Suprapubic skin (tissue), 4 donors: Measurements from ENCODE around the gene PTPRN2. TPM values are rescaled to one million over a fixed set of nuclear protein-coding genes. Genes with fewer than 3 reads are reported as not detected.

ENCODE experiments used
- DNase-seq, 2 donors: peaks; one replicate each; pipeline ENCODE4 v3.0.0-alpha.2; 2019; ENCODE audit warnings: low spot score in 2 of 2
- H3K27ac ChIP-seq: fragments of 200-600 bp; sonication (generic); one replicate; pipeline ENCODE4 v1.5.1; 2019
- H3K27me3 ChIP-seq: fragments of 200-600 bp; sonication (generic); one replicate; pipeline ENCODE4 v1.5.1; 2019
- H3K36me3 ChIP-seq: fragments of 200-600 bp; sonication (generic); one replicate; pipeline ENCODE4 v1.5.1; 2019
- H3K4me1 ChIP-seq: fragments of 200-600 bp; sonication (generic); one replicate; pipeline ENCODE4 v1.5.1; 2019
- H3K4me3 ChIP-seq: fragments of 200-600 bp; sonication (generic); one replicate; pipeline ENCODE4 v1.5.1; 2019; ENCODE audit warnings: mild to moderate bottlenecking
- H3K9me3 ChIP-seq: fragments of 200-600 bp; sonication (generic); one replicate; pipeline ENCODE4 v1.5.1; 2019
- EP300 ChIP-seq: sonication (generic); formaldehyde crosslinking; IDR thresholded peaks from one replicate; pipeline ENCODE4 v1.6.1; 2017; ENCODE audit warnings: antibody characterized with exemption
- POLR2A ChIP-seq, 2 donors: fragments of 450-650 bp; IDR thresholded peaks; one replicate each; pipeline ENCODE4 v1.6.1; 2017; ENCODE audit warnings: antibody characterized with exemption in 2 of 2, mild to moderate bottlenecking in 2 of 2, moderate library complexity in 2 of 2
- POLR2AphosphoS5 ChIP-seq, 3 donors: sonication (generic); formaldehyde crosslinking; IDR thresholded peaks; one replicate each; pipeline ENCODE4 v1.6.1; 2017; ENCODE audit warnings: antibody characterized with exemption in 3 of 3
- WGBS: methylation state at CpG from one replicate; pipeline ENCODE4 v1.1.5; 2018; 5-methylcytosine and 5-hydroxymethylcytosine counted together
- total RNA-seq, 4 donors: library from RNA; depleted of rRNA; stranded (reverse); fragments of >200 nt; gene quantifications; one replicate each; pipeline ENCODE4 v1.1.0, GENCODE V29; 2016
- TF ChIP-seq, protein P1 (sequence below), 2 donors: fragments of 200-600 bp in 1 of 2; fragments of 450-650 bp in 1 of 2; sonication (generic) in 1 of 2; IDR thresholded peaks; one replicate each; pipeline ENCODE4 v1.5.1; 2016 to 2019; ENCODE audit warnings: antibody characterized with exemption in 2 of 2, mild to moderate bottlenecking in 1 of 2, moderate library complexity in 1 of 2

PTPRN2 gene
- total RNA-seq, 4 donors from 2014 or later: 0.23 to 1.8 (median 1.3) TPM

DNA sequence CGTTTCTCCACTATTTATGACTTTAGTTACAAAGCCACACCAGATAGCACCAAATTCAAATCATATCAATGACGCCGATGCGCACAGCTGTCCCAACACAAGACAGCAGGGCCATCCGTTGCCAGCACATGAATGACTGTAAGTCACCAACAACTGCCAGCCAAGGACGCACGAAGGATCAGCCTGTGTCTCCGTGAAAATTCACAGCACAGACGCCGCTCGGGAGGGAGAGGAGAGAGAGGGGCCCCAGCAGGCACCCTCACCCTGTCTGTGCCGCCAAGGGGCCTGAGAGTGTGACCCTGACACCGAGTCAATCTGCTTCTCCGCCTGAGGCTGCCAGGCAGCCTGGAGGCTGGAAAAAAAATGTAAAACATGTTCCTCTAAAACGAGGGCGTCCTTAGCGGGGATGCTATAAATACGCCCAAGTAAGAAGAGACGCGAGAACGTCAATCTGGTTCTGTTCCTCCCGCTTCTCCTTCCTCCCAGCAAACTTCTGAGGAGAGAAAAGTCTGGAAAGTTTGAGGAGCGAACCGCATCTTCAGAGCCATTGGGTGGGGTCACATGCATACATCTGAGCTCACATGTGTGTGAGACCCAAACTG lies 111.2 kb downstream of the PTPRN2 start:
- no peak for DNase-seq
- 55% methylated on average over 24 of the region's 24 CpGs for WGBS

DNA sequence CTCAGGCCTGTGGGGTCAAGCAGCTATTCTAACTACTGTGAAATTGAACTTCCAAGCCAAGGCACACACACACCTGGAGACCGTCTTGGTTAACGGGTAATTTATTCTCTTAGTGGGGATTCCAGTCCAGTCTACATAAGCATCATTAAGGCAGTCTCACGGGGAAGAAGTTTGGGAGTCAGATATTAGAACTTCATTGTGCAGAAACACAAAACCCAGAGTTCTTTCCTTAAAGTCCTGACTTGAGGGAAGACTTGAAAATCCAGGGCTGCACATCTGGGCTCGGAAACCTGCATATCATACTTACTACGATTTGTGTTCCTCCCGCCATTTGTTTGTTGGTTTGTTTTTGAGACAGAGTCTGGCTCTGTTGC lies 112.0 kb downstream of the PTPRN2 start:
- Histone ChIP-seq H3K4me3 (no peak overlapping the region), H3K27ac (no peak overlapping the region), H3K27me3 (peaks cover 7% of the 10 kb centered on the region), H3K9me3 (no peaks in the 10 kb centered on the region), H3K4me1 (no peaks in the 10 kb centered on the region), H3K36me3 (no peaks in the 10 kb centered on the region)
- TF ChIP-seq, protein P1, sequence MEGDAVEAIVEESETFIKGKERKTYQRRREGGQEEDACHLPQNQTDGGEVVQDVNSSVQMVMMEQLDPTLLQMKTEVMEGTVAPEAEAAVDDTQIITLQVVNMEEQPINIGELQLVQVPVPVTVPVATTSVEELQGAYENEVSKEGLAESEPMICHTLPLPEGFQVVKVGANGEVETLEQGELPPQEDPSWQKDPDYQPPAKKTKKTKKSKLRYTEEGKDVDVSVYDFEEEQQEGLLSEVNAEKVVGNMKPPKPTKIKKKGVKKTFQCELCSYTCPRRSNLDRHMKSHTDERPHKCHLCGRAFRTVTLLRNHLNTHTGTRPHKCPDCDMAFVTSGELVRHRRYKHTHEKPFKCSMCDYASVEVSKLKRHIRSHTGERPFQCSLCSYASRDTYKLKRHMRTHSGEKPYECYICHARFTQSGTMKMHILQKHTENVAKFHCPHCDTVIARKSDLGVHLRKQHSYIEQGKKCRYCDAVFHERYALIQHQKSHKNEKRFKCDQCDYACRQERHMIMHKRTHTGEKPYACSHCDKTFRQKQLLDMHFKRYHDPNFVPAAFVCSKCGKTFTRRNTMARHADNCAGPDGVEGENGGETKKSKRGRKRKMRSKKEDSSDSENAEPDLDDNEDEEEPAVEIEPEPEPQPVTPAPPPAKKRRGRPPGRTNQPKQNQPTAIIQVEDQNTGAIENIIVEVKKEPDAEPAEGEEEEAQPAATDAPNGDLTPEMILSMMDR (IDR thresholded peaks at IDR 0.05): no peak
- TF ChIP-seq POLR2A (IDR thresholded peaks at IDR 0.05) (no peak), EP300 (no peak), POLR2AphosphoS5 (IDR thresholded peaks at IDR 0.05) (no peak)
- DNase-seq: no peak
- WGBS: 93% methylated on average over 6 of the region's 6 CpGs

More for the DNA sequence above, 111.2 kb downstream of the PTPRN2 start:
- TF ChIP-seq, protein P1 (IDR thresholded peaks at IDR 0.05): no peak
- TF ChIP-seq POLR2AphosphoS5 (IDR thresholded peaks at IDR 0.05) (no peak), POLR2A (IDR thresholded peaks at IDR 0.05) (no peak), EP300 (no peak)
- Histone ChIP-seq H3K9me3 (no peaks in the 10 kb centered on the region), H3K27me3 (peaks cover 7% of the 10 kb centered on the region), H3K36me3 (no peaks in the 10 kb centered on the region), H3K4me3 (no peak overlapping the region), H3K27ac (no peak overlapping the region), H3K4me1 (no peaks in the 10 kb centered on the region)

DNA sequence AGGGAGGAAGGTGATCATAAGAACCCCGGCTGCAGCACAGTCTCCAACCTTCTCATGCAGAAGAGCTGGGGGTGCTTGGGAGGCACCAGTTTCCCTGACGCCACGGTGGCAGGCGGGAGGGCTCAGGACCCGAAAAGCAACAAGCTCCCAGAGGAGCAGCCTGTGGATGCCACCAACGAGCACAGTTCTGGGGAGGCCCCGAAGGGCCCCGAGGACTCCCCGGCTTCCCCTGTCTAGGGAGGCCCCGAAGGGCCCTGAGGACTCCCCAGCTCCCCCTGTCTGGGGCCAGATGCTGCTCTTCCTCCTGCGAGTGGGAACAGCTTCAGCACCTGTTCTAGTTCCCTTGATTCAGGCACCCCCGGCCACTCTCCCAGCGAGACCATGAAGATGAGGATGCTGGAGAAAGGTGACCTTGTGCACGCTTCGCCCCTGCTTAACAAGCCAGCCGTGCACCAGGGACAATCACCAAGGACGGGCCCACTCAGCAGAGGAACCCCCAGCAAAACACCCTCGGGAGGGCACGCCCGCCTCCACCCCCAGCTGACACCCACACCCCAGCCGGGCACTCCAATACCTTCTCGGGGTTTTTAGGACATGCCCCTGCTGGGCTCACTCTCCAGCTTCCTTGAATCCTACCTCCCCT lies 112.5 kb downstream of the PTPRN2 start:
- Histone ChIP-seq H3K4me1 (no peaks in the 10 kb centered on the region), H3K27me3 (peaks cover 7% of the 10 kb centered on the region), H3K4me3 (no peak overlapping the region), H3K36me3 (no peaks in the 10 kb centered on the region), H3K27ac (no peak overlapping the region), H3K9me3 (no peaks in the 10 kb centered on the region)
- WGBS: 86% methylated on average over 7 of the region's 22 CpGs
- no peak for DNase-seq
- TF ChIP-seq EP300 (no peak), POLR2A (IDR thresholded peaks at IDR 0.05) (no peak), POLR2AphosphoS5 (IDR thresholded peaks at IDR 0.05) (no peak)
- TF ChIP-seq, protein P1 (IDR thresholded peaks at IDR 0.05): no peak

DNA sequence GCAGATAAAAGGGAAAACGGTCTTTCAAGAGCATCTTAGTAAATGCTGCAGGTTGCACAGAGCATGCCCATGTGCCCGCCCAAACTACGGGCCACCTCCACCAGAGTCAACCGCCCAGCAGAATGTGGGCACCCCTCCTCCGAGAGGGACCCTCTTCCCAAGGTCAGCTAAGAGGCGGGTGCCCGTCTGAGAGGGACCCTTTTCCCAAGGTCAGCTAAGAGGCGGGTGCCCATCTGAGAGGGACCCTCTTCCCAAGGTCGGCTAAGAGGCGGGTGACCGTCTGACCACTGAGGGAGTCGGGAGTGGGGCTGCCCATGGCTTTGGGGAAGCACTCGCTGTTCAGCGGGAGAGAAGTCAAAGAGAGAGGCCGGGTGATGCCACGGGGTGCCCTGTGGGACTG lies 113.1 kb downstream of the PTPRN2 start:
- TF ChIP-seq, protein P1 (IDR thresholded peaks at IDR 0.05): no peak
- no peak for TF ChIP-seq POLR2AphosphoS5 (IDR thresholded peaks at IDR 0.05)
- TF ChIP-seq POLR2A (IDR thresholded peaks at IDR 0.05): no peak
- TF ChIP-seq EP300: no peak
- Histone ChIP-seq H3K27me3 (peaks cover 7% of the 10 kb centered on the region), H3K4me1 (no peaks in the 10 kb centered on the region), H3K9me3 (no peaks in the 10 kb centered on the region), H3K36me3 (no peaks in the 10 kb centered on the region), H3K27ac (no peak overlapping the region), H3K4me3 (no peak overlapping the region)
- DNase-seq: no peak
- WGBS: 87% methylated on average over 7 of the region's 16 CpGs

DNA sequence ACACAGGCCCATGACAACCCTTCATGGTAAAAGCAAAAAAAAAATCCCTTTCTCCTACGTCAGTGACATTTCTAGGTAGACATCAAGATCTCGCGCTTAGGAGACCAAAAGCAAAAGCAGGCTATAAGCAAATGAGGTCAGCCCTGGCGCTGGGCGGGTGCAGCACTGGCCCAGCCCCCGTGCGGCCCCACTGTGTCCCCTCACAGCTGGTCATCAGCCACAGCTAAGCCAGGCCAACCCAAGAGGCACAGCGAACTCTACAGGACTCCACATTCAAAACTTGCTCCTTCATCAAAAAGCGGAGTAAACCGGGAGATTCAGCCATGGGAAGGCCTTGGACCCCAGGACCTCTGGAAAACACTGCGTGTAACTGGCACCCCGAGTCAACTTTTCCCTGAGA lies 113.7 kb downstream of the PTPRN2 start:
- 87% methylated on average over 12 of the region's 12 CpGs for WGBS
- H3K27ac ChIP-seq: no peak overlapping the region
- no peaks in the 10 kb centered on the region for H3K4me1 ChIP-seq
- no peaks in the 10 kb centered on the region for H3K9me3 ChIP-seq
- H3K27me3 ChIP-seq: peaks cover 11% of the 10 kb centered on the region
- no peak for DNase-seq
- H3K4me3 ChIP-seq: no peak overlapping the region
- no peak for TF ChIP-seq EP300
- no peak for TF ChIP-seq POLR2AphosphoS5 (IDR thresholded peaks at IDR 0.05)
- TF ChIP-seq POLR2A (IDR thresholded peaks at IDR 0.05): no peak
- TF ChIP-seq, protein P1 (IDR thresholded peaks at IDR 0.05): no peak
- H3K36me3 ChIP-seq: no peaks in the 10 kb centered on the region
